ENCODE measurements around the gene GALNT18. TPM values are rescaled to one million over a fixed set of nuclear protein-coding genes. Genes with fewer than 3 reads are reported as not detected.
A peak's percentile ranks its signal among the peaks of the same experiment; 100 is the strongest.

GALNT18 gene
- total RNA-seq, 1 experiment from 2014 or later: 1.7 TPM

GRCh38 chr11:11622340-11622706 is 518 bp upstream of the GALNT18 start:
- no peak overlapping the region for H4K5ac ChIP-seq (ENCODE audit: insufficient read length, low read depth, low read length)
- H4K91ac ChIP-seq (ENCODE audit: insufficient read length, low read depth, low read length): no peak overlapping the region
- H2BK20ac ChIP-seq (ENCODE audit: low read depth, low read length, poor library complexity, severe bottlenecking): no peak overlapping the region
- no peak overlapping the region for H2BK15ac ChIP-seq (ENCODE audit: low read depth, low read length)
- H3K14ac ChIP-seq (ENCODE audit: insufficient read depth, low read length): no peak overlapping the region
- H4K8ac ChIP-seq (replicated peaks; ENCODE audit: insufficient read length, low read depth, low read length): no peak overlapping the region
- H4K20me1 ChIP-seq (ENCODE audit: control insufficient read depth, insufficient read depth, insufficient read length): no peaks in the 10 kb centered on the region
- no peak overlapping the region for H3K4me2 ChIP-seq (ENCODE audit: insufficient read depth, insufficient read length, low read length)
- H3K27me3 ChIP-seq (ENCODE audit: insufficient read depth, low read length): peaks cover 10% of the 10 kb centered on the region; the same call in 1 of the 2 replicates
- H3K23ac ChIP-seq (ENCODE audit: insufficient read length, low read depth, low read length): no peak overlapping the region
- no peak overlapping the region for H3T11ph ChIP-seq (ENCODE audit: low read length)
- peaks cover 2% of the 10 kb centered on the region; the same call in 1 of the 2 replicates for H3K4me1 ChIP-seq (ENCODE audit: insufficient read depth, low read length)
- no CpG with 5 or more reads among the region's 12 CpGs for WGBS (ENCODE audit: extremely low coverage, insufficient read length, low lambda C conversion rate)
- peaks cover 16% of the 10 kb centered on the region for H3K23me2 ChIP-seq (ENCODE audit: insufficient read length, low read depth, low read length, poor library complexity, severe bottlenecking)
- H3K9me3 ChIP-seq (ENCODE audit: control insufficient read depth, low read depth, low read length): no peaks in the 10 kb centered on the region
- DNase-seq: no peak
- H3K9me3 Mint-ChIP-seq: no peaks in the 10 kb centered on the region
- H3K4ac ChIP-seq (ENCODE audit: low read depth, low read length): no peak overlapping the region
- H3K4me1 Mint-ChIP-seq: peaks cover 45 to 48% of the 10 kb centered on the region in 2 experiments
- no peak overlapping the region for H2BK120ac ChIP-seq (ENCODE audit: low read depth, low read length, poor library complexity, severe bottlenecking)
- H2AK5ac ChIP-seq (ENCODE audit: insufficient read length, low read length): no peak overlapping the region
- no peaks in the 10 kb centered on the region for H3K79me1 ChIP-seq (ENCODE audit: insufficient read depth, low read depth, low read length, poor library complexity, severe bottlenecking)
- H3K9ac ChIP-seq (ENCODE audit: extremely low read depth, insufficient read length, low read length): no peak overlapping the region
- no peak overlapping the region for H2BK5ac ChIP-seq (ENCODE audit: insufficient read length, low read length)
- H2AFZ ChIP-seq (ENCODE audit: low read length): no peak overlapping the region
- no peak overlapping the region for H3K56ac ChIP-seq (ENCODE audit: insufficient read length, low read depth, low read length)
- no peak overlapping the region for H3K27ac ChIP-seq (ENCODE audit: insufficient read length, low read depth, low read length)
- H3K4me3 Mint-ChIP-seq: peak overlapping the region; percentile 43 to 66; a peak in 4 of 5 replicates
- H2BK12ac ChIP-seq (ENCODE audit: insufficient read length, low read depth, low read length): no peak overlapping the region
- H3K36me3 Mint-ChIP-seq (ENCODE audit: insufficient read depth in 1 of 3, low read depth in 3 of 3): no peaks in the 10 kb centered on the region
- H3K79me2 ChIP-seq (ENCODE audit: insufficient read depth, low read length): no peaks in the 10 kb centered on the region
- peaks cover 86% of the 10 kb centered on the region for H3K27me3 Mint-ChIP-seq (ENCODE audit: low read depth)
- TF ChIP-seq CTCF (conservative IDR thresholded peaks at IDR 0.05): no peak
- H3K27ac Mint-ChIP-seq: no peak overlapping the region
- H3K18ac ChIP-seq (ENCODE audit: insufficient read length, low read depth, low read length): no peak overlapping the region
